Activated naive CD4-positive, alpha-beta T cell (primary cell): ENCODE results near the gene CDC42EP3.

Experiments used
- DNase-seq, 4 experiments: peaks; one replicate each; lab custom pipeline; 2025; lab: John Stamatoyannopoulos, UW

Gene CDC42EP3

GRCh38 chr2:37683921-37684780 lies 12.7 kb upstream of the CDC42EP3 start:
- DNase-seq: no peak

- DNase-seq: no peak
Observed at GRCh38 chr2:37683241-37683640, 11.8 kb upstream of the CDC42EP3 start.

GRCh38 chr2:37682473-37682872 lies 11.0 kb upstream of the CDC42EP3 start:
- no peak for DNase-seq

- no peak for DNase-seq
Observed at GRCh38 chr2:37681587-37681986, 10.1 kb upstream of the CDC42EP3 start.

- no peak for DNase-seq
Observed at GRCh38 chr2:37679072-37679695, 7.7 kb upstream of the CDC42EP3 start.

- no peak for DNase-seq
Observed at GRCh38 chr2:37676274-37676673, 4.8 kb upstream of the CDC42EP3 start.

- no peak for DNase-seq
Observed at GRCh38 chr2:37674946-37675345, 3.5 kb upstream of the CDC42EP3 start.

GRCh38 chr2:37672870-37673184 lies 1.4 kb upstream of the CDC42EP3 start:
- no peak for DNase-seq

- DNase-seq: peak; percentile 16 to 51 (median 20)
Observed at GRCh38 chr2:37672104-37672869, 845 bp upstream of the CDC42EP3 start.

- no peak for DNase-seq
Observed at GRCh38 chr2:37671816-37672103, 318 bp upstream of the CDC42EP3 start.

- no peak for DNase-seq
Observed at GRCh38 chr2:37670378-37671008, 949 bp downstream of the CDC42EP3 start.

GRCh38 chr2:37669446-37669845 lies 2.0 kb downstream of the CDC42EP3 start:
- no peak for DNase-seq

- DNase-seq: no peak
Observed at GRCh38 chr2:37667704-37668103, 3.7 kb downstream of the CDC42EP3 start.

- no peak for DNase-seq
Observed at GRCh38 chr2:37666772-37667171, 4.7 kb downstream of the CDC42EP3 start.

- DNase-seq: no peak
Observed at GRCh38 chr2:37665604-37666362, 5.7 kb downstream of the CDC42EP3 start.

- DNase-seq: no peak
Observed at GRCh38 chr2:37665043-37665442, 6.4 kb downstream of the CDC42EP3 start.

GRCh38 chr2:37664231-37664643 lies 7.2 kb downstream of the CDC42EP3 start:
- no peak for DNase-seq

- DNase-seq: no peak
Observed at GRCh38 chr2:37663390-37663789, 8.1 kb downstream of the CDC42EP3 start.

GRCh38 chr2:37659723-37660122 lies 11.7 kb downstream of the CDC42EP3 start:
- no peak for DNase-seq

- no peak for DNase-seq
Observed at GRCh38 chr2:37658682-37659081, 12.8 kb downstream of the CDC42EP3 start.

- no peak for DNase-seq
Observed at GRCh38 chr2:37657471-37657870, 14.0 kb downstream of the CDC42EP3 start.
